PFSK-1 (cell line): ENCODE data around the gene SUFU.

Source experiments
- FOXP2 ChIP-seq: optimal IDR thresholded peaks from 2 replicates; pipeline ENCODE3; 2011; ENCODE audit warnings: borderline replicate concordance, control low read depth, inconsistent platforms; ENCODE audit not compliant: insufficient read depth; ENCODE audit errors: extremely low read length, extremely low read depth
- POLR2AphosphoS5 ChIP-seq: IDR thresholded peaks from 2 replicates; pipeline ENCODE4 v1.6.1; 2012; ENCODE audit warnings: low read depth, mild to moderate bottlenecking, control low read depth, low read length, moderate library complexity
- SIN3A ChIP-seq: IDR thresholded peaks from 2 replicates; pipeline ENCODE4 v1.6.1; 2012; ENCODE audit warnings: mild to moderate bottlenecking, low read length, moderate library complexity, borderline replicate concordance; ENCODE audit not compliant: insufficient read depth
- TAF1 ChIP-seq: IDR thresholded peaks from 2 replicates; pipeline ENCODE4 v1.6.1; 2012; ENCODE audit warnings: low read length, control low read depth, borderline replicate concordance; ENCODE audit not compliant: insufficient read depth
- TF ChIP-seq, protein P1 (sequence below), 2 experiments: IDR thresholded peaks; 2 replicates each; pipeline versions ENCODE4 v1.6.1 to v1.8.0; 2011 to 2012; ENCODE audit warnings: low read depth in 2 of 2, low read length in 2 of 2, control low read depth in 1 of 2, inconsistent platforms in 1 of 2, mild to moderate bottlenecking in 1 of 2, moderate library complexity in 1 of 2; ENCODE audit not compliant: insufficient read depth in 1 of 2

The SUFU gene

DNA sequence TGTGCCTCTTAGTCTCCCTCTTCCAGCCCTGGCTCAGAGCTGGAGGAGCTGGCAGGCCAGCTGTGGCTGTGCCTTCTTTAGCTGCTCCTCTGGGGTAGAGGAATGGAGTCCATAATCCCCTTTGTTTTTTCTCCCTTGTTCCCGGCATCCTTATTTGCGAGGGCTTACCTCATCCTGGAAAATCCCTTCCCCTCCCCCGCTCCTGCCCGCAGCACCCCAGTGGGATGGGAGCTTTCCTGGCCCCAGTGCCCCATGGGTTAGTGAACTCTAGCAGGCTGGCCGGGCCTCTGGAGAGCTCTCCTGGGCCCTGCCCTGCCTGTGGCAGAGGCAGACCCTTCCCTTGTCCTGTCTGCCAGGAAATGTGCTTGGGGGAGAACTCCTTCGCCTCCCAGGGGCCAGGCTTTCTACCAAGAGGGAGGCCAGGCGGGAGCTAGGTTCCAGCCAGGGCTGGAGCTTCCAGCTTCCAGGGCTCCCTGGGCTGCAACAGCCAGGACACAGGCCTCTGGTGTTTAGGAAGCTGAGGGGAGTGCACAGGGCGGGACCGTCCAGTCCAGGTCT, 124.0 kb downstream of the SUFU start:
- TF ChIP-seq POLR2AphosphoS5 (no peak), TAF1 (0 out of 2 replicates have a peak, but pooled peaks have one; percentile 14)

DNA sequence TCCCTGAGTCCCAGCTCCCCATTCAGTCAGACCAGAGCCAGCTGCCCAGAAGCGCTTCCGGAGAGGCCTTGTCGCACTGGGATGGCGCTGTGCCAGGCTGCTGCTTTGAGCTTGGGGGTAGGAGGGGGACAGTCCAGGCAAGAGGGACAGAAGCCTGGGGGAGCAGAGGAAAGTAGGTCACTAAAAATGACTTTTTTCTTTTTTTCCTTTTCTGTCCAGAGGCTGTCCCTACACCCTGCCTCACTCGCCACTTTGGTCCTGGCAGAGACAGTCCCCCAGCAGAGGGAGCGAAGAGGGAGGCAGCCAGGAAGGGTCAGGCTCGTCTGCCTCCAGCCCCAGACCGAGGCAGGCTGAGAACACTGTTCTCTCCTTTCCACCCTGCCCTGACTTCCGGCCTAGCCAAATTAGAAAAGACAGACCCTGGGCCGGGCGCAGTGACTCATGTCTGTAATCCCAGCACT, 124.7 kb downstream of the SUFU start:
- no peak for TF ChIP-seq TAF1
- TF ChIP-seq SIN3A = no peak
- no peak for TF ChIP-seq POLR2AphosphoS5
- TF ChIP-seq FOXP2 = no peak
- TF ChIP-seq, protein P1, sequence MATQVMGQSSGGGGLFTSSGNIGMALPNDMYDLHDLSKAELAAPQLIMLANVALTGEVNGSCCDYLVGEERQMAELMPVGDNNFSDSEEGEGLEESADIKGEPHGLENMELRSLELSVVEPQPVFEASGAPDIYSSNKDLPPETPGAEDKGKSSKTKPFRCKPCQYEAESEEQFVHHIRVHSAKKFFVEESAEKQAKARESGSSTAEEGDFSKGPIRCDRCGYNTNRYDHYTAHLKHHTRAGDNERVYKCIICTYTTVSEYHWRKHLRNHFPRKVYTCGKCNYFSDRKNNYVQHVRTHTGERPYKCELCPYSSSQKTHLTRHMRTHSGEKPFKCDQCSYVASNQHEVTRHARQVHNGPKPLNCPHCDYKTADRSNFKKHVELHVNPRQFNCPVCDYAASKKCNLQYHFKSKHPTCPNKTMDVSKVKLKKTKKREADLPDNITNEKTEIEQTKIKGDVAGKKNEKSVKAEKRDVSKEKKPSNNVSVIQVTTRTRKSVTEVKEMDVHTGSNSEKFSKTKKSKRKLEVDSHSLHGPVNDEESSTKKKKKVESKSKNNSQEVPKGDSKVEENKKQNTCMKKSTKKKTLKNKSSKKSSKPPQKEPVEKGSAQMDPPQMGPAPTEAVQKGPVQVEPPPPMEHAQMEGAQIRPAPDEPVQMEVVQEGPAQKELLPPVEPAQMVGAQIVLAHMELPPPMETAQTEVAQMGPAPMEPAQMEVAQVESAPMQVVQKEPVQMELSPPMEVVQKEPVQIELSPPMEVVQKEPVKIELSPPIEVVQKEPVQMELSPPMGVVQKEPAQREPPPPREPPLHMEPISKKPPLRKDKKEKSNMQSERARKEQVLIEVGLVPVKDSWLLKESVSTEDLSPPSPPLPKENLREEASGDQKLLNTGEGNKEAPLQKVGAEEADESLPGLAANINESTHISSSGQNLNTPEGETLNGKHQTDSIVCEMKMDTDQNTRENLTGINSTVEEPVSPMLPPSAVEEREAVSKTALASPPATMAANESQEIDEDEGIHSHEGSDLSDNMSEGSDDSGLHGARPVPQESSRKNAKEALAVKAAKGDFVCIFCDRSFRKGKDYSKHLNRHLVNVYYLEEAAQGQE (IDR thresholded peaks at IDR 0.05; ENCODE audit: insufficient read depth in 1 of 2, low read depth in 2 of 2, low read length in 2 of 2) = no peak

DNA sequence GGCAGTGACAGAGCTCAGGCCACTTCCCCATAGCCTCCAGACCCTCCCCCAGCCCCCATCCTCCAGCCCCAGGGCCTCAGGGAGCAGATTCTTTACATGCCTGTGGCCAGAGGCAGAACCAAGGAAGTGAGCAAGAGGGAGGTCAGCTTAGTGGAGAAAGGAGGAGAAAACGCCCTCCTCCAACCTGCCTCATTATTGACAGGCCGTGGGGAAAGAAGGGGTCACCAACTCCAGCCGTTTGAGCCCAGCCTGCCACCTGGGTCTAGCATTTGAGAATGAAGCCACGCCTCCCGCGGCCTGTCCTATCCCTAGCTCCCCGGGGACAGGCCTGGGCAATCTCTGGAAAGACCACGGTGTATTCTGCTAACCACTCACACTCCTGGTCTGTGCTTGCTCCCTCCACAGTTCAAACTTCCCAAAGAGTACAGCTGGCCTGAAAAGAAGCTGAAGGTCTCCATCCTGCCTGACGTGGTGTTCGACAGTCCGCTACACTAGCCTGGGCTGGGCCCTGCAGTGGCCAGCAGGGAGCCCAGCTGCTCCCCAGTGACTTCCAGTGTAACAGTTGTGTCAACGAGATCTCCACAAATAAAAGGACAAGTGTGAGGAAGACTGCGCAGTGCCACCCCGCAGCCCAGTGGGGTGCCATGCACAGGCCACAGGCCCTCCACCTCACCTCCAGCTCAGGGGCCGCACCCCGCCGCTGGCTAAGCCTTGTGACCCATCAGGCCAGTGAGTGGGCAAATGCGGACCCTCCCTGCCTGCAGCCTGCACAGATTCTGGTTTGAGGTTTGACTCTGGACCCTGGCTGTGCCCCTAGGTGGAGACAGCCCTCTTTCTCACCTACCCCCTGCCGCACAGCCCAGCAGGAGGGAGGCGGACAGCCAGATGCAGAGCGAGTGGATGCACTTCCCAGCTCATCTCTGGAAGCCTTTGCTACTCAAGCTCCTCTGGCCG, 126.2 kb downstream of the SUFU start:
- TF ChIP-seq, protein P1 (IDR thresholded peaks at IDR 0.05; ENCODE audit: insufficient read depth in 1 of 2, low read depth in 2 of 2, low read length in 2 of 2) = no peak
- TF ChIP-seq FOXP2 = no peak
- TF ChIP-seq SIN3A = no peak
- TF ChIP-seq TAF1 = no peak
- no peak for TF ChIP-seq POLR2AphosphoS5

DNA sequence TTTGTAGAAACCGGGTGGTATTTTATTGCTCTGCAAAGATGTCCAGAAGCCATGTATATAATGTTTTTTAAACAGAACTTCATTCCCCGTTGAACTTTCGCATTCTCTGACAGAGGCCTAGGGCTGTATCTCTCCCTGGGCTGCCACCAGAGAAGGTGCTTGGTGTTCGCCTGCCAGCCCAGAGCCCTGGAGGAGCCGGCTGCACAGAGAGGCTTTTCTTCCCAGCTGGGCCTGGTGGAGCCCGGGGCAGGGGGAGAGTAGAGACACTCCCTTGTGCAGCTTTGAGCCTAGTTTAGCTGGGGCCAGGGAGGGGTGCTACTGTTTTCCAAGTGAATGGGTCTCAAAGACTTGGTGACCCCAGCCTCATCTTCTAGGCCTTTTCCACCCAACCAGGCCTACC, 126.9 kb downstream of the SUFU start:
- TF ChIP-seq FOXP2 (no peak), TAF1 (no peak), SIN3A (no peak), POLR2AphosphoS5 (no peak)
- TF ChIP-seq, protein P1 (IDR thresholded peaks at IDR 0.05; ENCODE audit: insufficient read depth in 1 of 2, low read depth in 2 of 2, low read length in 2 of 2) = no peak

DNA sequence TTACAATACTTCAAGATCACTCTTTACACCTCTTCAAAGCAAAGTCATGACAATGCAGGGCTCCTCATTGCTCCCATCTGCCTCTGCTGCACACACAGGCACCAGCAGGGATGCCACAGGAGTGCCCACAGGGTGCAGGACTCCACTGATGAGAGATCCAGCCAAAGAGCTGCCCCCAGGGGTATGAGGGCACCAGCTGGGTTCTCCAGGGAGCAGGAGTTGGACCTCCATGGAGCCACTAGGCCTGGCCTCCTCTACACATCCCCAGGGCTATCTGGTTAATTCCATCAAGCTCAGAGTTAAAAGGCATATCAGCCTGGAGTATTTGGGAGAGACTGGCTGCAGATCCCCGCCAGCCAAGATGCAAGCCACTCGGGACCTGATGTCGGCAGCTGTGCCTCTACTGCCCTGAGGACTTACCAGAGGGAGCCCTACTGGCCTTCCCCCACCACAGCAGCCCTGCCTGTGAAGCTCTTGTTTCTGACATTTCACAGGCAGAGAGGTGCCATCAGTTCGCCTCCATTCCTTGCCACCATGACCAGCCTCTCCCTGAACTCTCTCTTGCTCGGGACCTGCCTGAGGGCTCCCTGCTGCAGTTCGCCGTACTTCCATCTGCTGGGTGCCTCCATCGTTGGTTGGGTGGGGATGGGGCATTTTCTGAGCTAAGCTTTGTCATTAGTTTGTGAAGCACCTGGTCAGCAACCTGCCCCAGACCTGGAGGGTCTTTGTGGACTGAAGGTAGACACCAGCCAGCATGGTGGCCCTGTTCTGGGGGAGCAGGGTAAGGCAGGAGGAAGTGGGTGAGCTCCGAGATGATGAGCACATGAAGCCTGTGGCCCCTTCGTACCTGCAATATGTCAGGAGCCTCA, 128.0 kb downstream of the SUFU start:
- no peak for TF ChIP-seq TAF1
- TF ChIP-seq POLR2AphosphoS5 = no peak
- TF ChIP-seq SIN3A = no peak
- no peak for TF ChIP-seq FOXP2
- TF ChIP-seq, protein P1 (IDR thresholded peaks at IDR 0.05; ENCODE audit: insufficient read depth in 1 of 2, low read depth in 2 of 2, low read length in 2 of 2) = no peak
